HCT116 (cell line): ENCODE data around the gene RADX. TPM values are rescaled to one million over a fixed set of nuclear protein-coding genes. Genes with fewer than 3 reads are reported as not detected.

ENCODE experiments used
- ATAC-seq: fragments of 200-7000 bp; cut with Tn5 transposase; 2 replicates; pipeline ENCODE4 v1.9.1; 2020; ENCODE audit warnings: mild to moderate bottlenecking, moderate library complexity
- BruUV-seq: library from RNA; stranded (reverse); fragments of 400-500 nt; replicated peaks from 2 replicates; lab custom pipeline; 2021; lab: Mats Ljungman, UMichigan
- CTCF ChIA-PET: fragments of 300-600 bp; sonication (Branson Sonifier 250); formaldehyde crosslinking; loops from one replicate; lab custom pipeline; 2021; ENCODE audit warnings: antibody characterized with exemption; lab: Charles Lee
- POLR2A ChIA-PET: fragments of 300-600, 350-600 bp; sonication (Branson Sonifier 250); formaldehyde crosslinking; loops from one replicate; lab custom pipeline; 2021; ENCODE audit warnings: antibody characterized with exemption; lab: Charles Lee
- RAD21 ChIA-PET, 2 experiments: fragments of 300-600 bp; sonication (Branson Sonifier 250); formaldehyde crosslinking; loops; one replicate each; lab custom pipeline; 2023; ENCODE audit warnings: low total read pairs in 2 of 2; ENCODE audit not compliant: uncharacterized antibody in 2 of 2, unreplicated experiment in 2 of 2, low non-redundant PET in 1 of 2; lab: Charles Lee
- DNase-seq: peaks from one replicate; pipeline ENCODE4 v3.0.0-alpha.2; 2010; ENCODE audit warnings: low read depth, low spot score
- H2AFZ ChIP-seq: fragments of 200-600 bp; shearing (Covaris generic), sonication (generic); 2 replicates; pipeline ENCODE4 v1.6.1; 2017; ENCODE audit warnings: low read depth, mixed run types, mixed read lengths, antibody characterized with exemption, low read length; ENCODE audit not compliant: poor library complexity, severe bottlenecking
- H3K27ac ChIP-seq: 2 replicates; pipeline ENCODE4 v1.5.1; 2012; ENCODE audit warnings: low read depth, low read length
- H3K27me3 ChIP-seq: fragments of 200-600 bp; sonication (generic); 2 replicates; pipeline ENCODE4 v1.6.1; 2016; ENCODE audit warnings: mixed run types, low read length, mixed read lengths; ENCODE audit not compliant: insufficient read depth
- H3K36me3 ChIP-seq, 2 experiments: fragments of 200-500 bp in 1 of 2; fragments of 200-600 bp in 1 of 2; sonication (Bioruptor generic) in 1 of 2; sonication (generic) in 1 of 2; 2 replicates each; pipeline versions ENCODE4 v1.5.1 to v1.6.1; 2014 to 2016; ENCODE audit warnings: low read length in 2 of 2, inconsistent platforms in 1 of 2, mixed read lengths in 1 of 2, mixed run types in 1 of 2; ENCODE audit not compliant: insufficient read depth in 2 of 2, control insufficient read depth in 1 of 2
- H3K4me1 ChIP-seq, 2 experiments: fragments of 200-600 bp in 1 of 2; sonication (generic) in 1 of 2; 2 replicates each; pipeline versions ENCODE4 v1.5.1 to v1.6.1; 2012 to 2017; ENCODE audit warnings: low read length in 2 of 2, inconsistent platforms in 1 of 2, mild to moderate bottlenecking in 1 of 2, mixed read lengths in 1 of 2, mixed run types in 1 of 2, moderate library complexity in 1 of 2; ENCODE audit not compliant: insufficient read depth in 2 of 2, control insufficient read depth in 1 of 2
- H3K4me2 ChIP-seq: fragments of 200-600 bp; sonication (generic); 2 replicates; pipeline ENCODE4 v1.6.1; 2017; ENCODE audit warnings: mixed run types, low read length, mixed read lengths
- H3K4me3 ChIP-seq, 2 experiments: fragments of 200-600 bp in 1 of 2; sonication (generic) in 1 of 2; replicated peaks in 1 of 2; 2 replicates each; pipeline ENCODE4 v1.5.1; 2011 to 2016; ENCODE audit warnings: low read length in 2 of 2, control low read depth in 1 of 2, low read depth in 1 of 2, mild to moderate bottlenecking in 1 of 2, mixed read lengths in 1 of 2, mixed run types in 1 of 2
- H3K79me2 ChIP-seq: fragments of 200-600 bp; sonication (generic); 2 replicates; pipeline ENCODE4 v1.6.1; 2017; ENCODE audit warnings: mild to moderate bottlenecking, mixed run types, low read length, moderate library complexity, mixed read lengths; ENCODE audit not compliant: insufficient read depth
- H3K9ac ChIP-seq: fragments of 200-600 bp; sonication (generic); 2 replicates; pipeline ENCODE4 v1.6.1; 2016; ENCODE audit warnings: low read length, mixed read lengths
- H3K9me2 ChIP-seq: fragments of 200-600 bp; sonication (generic), shearing (Covaris generic); 2 replicates; pipeline ENCODE4 v1.6.1; 2017; ENCODE audit warnings: mixed run types, mild to moderate bottlenecking, moderate library complexity; ENCODE audit not compliant: insufficient read depth
- H3K9me3 ChIP-seq, 2 experiments: fragments of 200-500 bp in 1 of 2; fragments of 200-600 bp in 1 of 2; sonication (Bioruptor generic) in 1 of 2; sonication (generic) in 1 of 2; 2 replicates each; pipeline ENCODE4 v1.6.1; 2014 to 2017; ENCODE audit warnings: low read length in 2 of 2, mixed read lengths in 2 of 2, inconsistent platforms in 1 of 2, low read depth in 1 of 2, mild to moderate bottlenecking in 1 of 2, mixed run types in 1 of 2, moderate library complexity in 1 of 2; ENCODE audit not compliant: control insufficient read depth in 1 of 2, insufficient read depth in 1 of 2
- H4K20me1 ChIP-seq: fragments of 200-600 bp; sonication (generic), shearing (Covaris generic); 2 replicates; pipeline ENCODE4 v1.6.1; 2017; ENCODE audit warnings: mixed run types, mild to moderate bottlenecking, moderate library complexity; ENCODE audit not compliant: insufficient read depth
- CTCF ChIP-seq, 3 experiments: fragments of 200-600 bp in 1 of 3; sonication (generic) in 1 of 3; IDR thresholded peaks in 2 of 3; conservative IDR thresholded peaks in 1 of 3; 2 replicates each; pipeline ENCODE4 v1.5.1; 2012 to 2017; ENCODE audit warnings: low read depth in 2 of 3, low read length in 2 of 3, antibody characterized with exemption in 1 of 3, borderline replicate concordance in 1 of 3, control low read depth in 1 of 3, mild to moderate bottlenecking in 1 of 3, mixed read lengths in 1 of 3, mixed run types in 1 of 3, moderate library complexity in 1 of 3; ENCODE audit not compliant: insufficient read depth in 1 of 3
- ELF1 ChIP-seq: IDR thresholded peaks from 2 replicates; pipeline ENCODE4 v1.6.1; 2012; ENCODE audit warnings: low read depth, borderline replicate concordance
- EZH2 ChIP-seq: fragments of 200-600 bp; sonication (generic); IDR thresholded peaks from 2 replicates; pipeline ENCODE4 v1.6.1; 2017; ENCODE audit warnings: antibody characterized with exemption, mixed run types
- JUND ChIP-seq: IDR thresholded peaks from 2 replicates; pipeline ENCODE4 v1.6.1; 2012
- MAX ChIP-seq: IDR thresholded peaks from 2 replicates; pipeline ENCODE4 v1.6.1; 2012
- POLR2AphosphoS5 ChIP-seq: IDR thresholded peaks from 2 replicates; pipeline ENCODE4 v1.6.1; 2011; ENCODE audit warnings: mild to moderate bottlenecking, low read depth, low read length, moderate library complexity
- TCF7L2 ChIP-seq: IDR thresholded peaks from 2 replicates; pipeline ENCODE4 v1.7.0; 2011; ENCODE audit warnings: borderline replicate concordance, inconsistent platforms; ENCODE audit not compliant: insufficient read depth, insufficient read length; ENCODE audit errors: extremely low read depth
- ZBTB33 ChIP-seq: IDR thresholded peaks from 2 replicates; pipeline ENCODE4 v1.6.1; 2011; ENCODE audit warnings: mild to moderate bottlenecking, low read length, moderate library complexity; ENCODE audit not compliant: insufficient replicate concordance; ENCODE audit errors: extremely low read depth
- ZNF274 ChIP-seq: fragments of 200-500 bp; sonication (Bioruptor generic); IDR thresholded peaks from 2 replicates; pipeline ENCODE4 v1.6.1; 2014; ENCODE audit warnings: mild to moderate bottlenecking, low read depth, low read length, inconsistent platforms
- intact Hi-C: fragments of 100-400 bp; cut with micrococcal nuclease; formaldehyde crosslinking; loops from 2 replicates; pipeline ENCODE4 v1.10.0; 2022
- total RNA-seq: library from RNA; stranded (reverse); gene quantifications from one replicate; pipeline ENCODE4 v1.2.1, GENCODE V29; 2021; ENCODE audit not compliant: unreplicated experiment

RADX gene
- total RNA-seq, 1 experiment from 2014 or later: 8.0 TPM

GRCh38 chrX:106585478-106585877 lies 26.3 kb upstream of the RADX start:
- intact Hi-C loops: no loop called here
- no peaks in the 10 kb centered on the region for H4K20me1 ChIP-seq
- CTCF ChIA-PET: no interaction called here

GRCh38 chrX:106588801-106589200 lies 23.0 kb upstream of the RADX start:
- no peaks in the 10 kb centered on the region for H3K36me3 ChIP-seq
- no peaks in the 10 kb centered on the region for H3K79me2 ChIP-seq
- no peak overlapping the region for H3K9ac ChIP-seq
- RAD21 ChIA-PET: no interaction called here
- H3K4me3 ChIP-seq: no peak overlapping the region
- H3K27me3 ChIP-seq: no peaks in the 10 kb centered on the region
- H3K4me1 ChIP-seq: no peaks in the 10 kb centered on the region
- H3K9me3 ChIP-seq: no peaks in the 10 kb centered on the region
- H3K27ac ChIP-seq: no peak overlapping the region
- no peaks in the 10 kb centered on the region for H3K9me2 ChIP-seq
- CTCF ChIA-PET: no interaction called here
- no peak overlapping the region for H3K4me2 ChIP-seq
- no peak for ATAC-seq
- no peak for DNase-seq
- no peak overlapping the region for H2AFZ ChIP-seq
- H4K20me1 ChIP-seq: no peaks in the 10 kb centered on the region
- BruUV-seq: no TSS peak
- TF ChIP-seq ZBTB33: no peak
- no peak for TF ChIP-seq CTCF (IDR thresholded peaks at IDR 0.05 in 2 of 3, conservative IDR thresholded peaks at IDR 0.05 in 1 of 3; ENCODE audit: borderline replicate concordance in 1 of 3, insufficient read depth in 1 of 3, low read depth in 2 of 3, low read length in 2 of 3)
- no peak for TF ChIP-seq ELF1
- TF ChIP-seq POLR2AphosphoS5: no peak
- no peak for TF ChIP-seq JUND
- TF ChIP-seq TCF7L2: no peak
- POLR2A ChIA-PET: no interaction called here
- intact Hi-C loops: no loop called here

More at GRCh38 chrX:106585478-106585877, 26.3 kb upstream of the RADX start:
- Histone ChIP-seq H3K9me3 (no peaks in the 10 kb centered on the region), H3K4me3 (no peak overlapping the region), H3K36me3 (no peaks in the 10 kb centered on the region), H3K27ac (no peak overlapping the region), H3K27me3 (no peaks in the 10 kb centered on the region), H3K9me2 (no peaks in the 10 kb centered on the region), H2AFZ (no peak overlapping the region), H3K4me2 (no peak overlapping the region), H3K9ac (no peak overlapping the region), H3K79me2 (no peaks in the 10 kb centered on the region), H3K4me1 (no peaks in the 10 kb centered on the region)
- no peak for ATAC-seq
- POLR2A ChIA-PET: no interaction called here
- no TSS peak for BruUV-seq
- DNase-seq: no peak
- RAD21 ChIA-PET: no interaction called here
- TF ChIP-seq EZH2 (no peak), TCF7L2 (no peak), JUND (no peak), ZNF274 (no peak), MAX (no peak)
